ENCODE results near the gene LAMB1.

DNA sequence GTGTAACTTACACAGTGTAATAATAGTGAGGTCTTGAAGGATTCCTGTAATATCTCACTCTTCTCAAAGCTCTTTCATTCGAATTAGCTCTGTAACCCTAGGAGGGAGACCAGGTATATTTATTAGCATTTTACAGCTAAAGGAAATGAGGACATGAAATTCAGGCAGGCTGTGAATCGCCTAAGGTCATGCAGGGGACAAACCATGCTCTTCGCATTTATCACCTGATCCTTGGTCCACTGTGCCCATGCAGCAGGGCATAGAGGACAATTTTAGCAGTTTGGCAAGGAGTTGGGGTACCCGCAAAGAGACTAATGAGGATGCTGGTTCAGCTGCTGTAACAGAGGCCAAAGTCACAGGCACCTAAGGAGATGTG lies 14.8 kb upstream of the LAMB1 start:
- TF ChIP-seq, protein P1, sequence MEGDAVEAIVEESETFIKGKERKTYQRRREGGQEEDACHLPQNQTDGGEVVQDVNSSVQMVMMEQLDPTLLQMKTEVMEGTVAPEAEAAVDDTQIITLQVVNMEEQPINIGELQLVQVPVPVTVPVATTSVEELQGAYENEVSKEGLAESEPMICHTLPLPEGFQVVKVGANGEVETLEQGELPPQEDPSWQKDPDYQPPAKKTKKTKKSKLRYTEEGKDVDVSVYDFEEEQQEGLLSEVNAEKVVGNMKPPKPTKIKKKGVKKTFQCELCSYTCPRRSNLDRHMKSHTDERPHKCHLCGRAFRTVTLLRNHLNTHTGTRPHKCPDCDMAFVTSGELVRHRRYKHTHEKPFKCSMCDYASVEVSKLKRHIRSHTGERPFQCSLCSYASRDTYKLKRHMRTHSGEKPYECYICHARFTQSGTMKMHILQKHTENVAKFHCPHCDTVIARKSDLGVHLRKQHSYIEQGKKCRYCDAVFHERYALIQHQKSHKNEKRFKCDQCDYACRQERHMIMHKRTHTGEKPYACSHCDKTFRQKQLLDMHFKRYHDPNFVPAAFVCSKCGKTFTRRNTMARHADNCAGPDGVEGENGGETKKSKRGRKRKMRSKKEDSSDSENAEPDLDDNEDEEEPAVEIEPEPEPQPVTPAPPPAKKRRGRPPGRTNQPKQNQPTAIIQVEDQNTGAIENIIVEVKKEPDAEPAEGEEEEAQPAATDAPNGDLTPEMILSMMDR (conservative IDR thresholded peaks at IDR 0.05; ENCODE audit: low read depth, low read length): no peak
- no peak for TF ChIP-seq EZH2phosphoT487 (IDR thresholded peaks at IDR 0.05; ENCODE audit: borderline replicate concordance, low read length)
